ENCODE data around the gene GRIFIN.
A peak's percentile ranks its signal among the peaks of the same experiment; 100 is the strongest.
"Not testable (repeated sequence)": the region's sequence is repeated elsewhere in the genome, so short reads cannot be mapped to it uniquely, and the experiment has no call there.

GRIFIN gene

DNA sequence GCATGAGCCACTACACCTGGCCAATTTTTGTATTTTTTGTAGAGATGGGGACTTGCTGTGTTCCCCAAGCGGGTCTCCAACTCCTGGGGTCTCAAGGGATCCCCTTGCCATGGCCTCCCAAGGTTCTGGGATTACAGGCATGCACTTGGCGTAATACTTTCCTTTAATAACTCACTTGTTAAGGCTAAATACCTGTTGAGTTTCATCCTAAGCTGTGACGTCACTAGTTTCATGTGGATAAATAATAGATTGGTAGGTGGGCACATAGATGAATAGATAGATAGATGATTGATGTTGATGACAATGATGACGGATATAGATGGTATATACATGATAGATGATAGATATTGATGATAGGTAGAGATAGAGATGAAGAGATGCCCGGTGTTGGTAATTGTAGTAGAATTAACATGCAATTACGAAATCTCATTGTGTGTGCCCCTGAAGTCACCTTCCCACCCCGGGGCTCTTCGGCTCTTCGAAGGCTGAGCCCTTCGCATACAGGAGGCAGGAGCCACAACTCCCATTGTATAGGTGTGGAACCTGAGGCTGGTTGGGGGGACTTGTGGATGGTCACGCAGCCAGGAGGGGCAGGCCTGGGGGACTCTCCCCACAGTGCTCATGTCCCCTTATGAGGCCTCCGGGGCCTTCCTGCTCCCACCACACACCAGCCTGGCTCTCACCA lies 2.6 kb downstream of the GRIFIN start:
- Histone ChIP-seq H3K36me3 (replicated peaks) (no peaks in the 10 kb centered on the region), H3K27me3 (ENCODE audit: low read depth) (no peaks in the 10 kb centered on the region), H3K4me3 (no peak overlapping the region), H3K9me3 (no peaks in the 10 kb centered on the region), H3K4me1 (no peaks in the 10 kb centered on the region)
- in situ Hi-C loops (cut with MboI; ENCODE audit: low sequenced_read_pairs), result no loop called here
- no peak for DNase-seq (ENCODE audit: low spot score in 2 of 2)

GRCh38 chr7:2472739-2473138 lies 3.5 kb downstream of the GRIFIN start:
- H3K27me3 ChIP-seq (ENCODE audit: low read depth), result no peaks in the 10 kb centered on the region
- no peak overlapping the region for H3K4me3 ChIP-seq
- DNase-seq (ENCODE audit: low spot score in 2 of 2), result no peak
- H3K4me1 ChIP-seq, result no peaks in the 10 kb centered on the region
- no peaks in the 10 kb centered on the region for H3K9me3 ChIP-seq
- no peaks in the 10 kb centered on the region for H3K36me3 ChIP-seq (replicated peaks)
- in situ Hi-C loops (cut with MboI; ENCODE audit: low sequenced_read_pairs), result no loop called here

GRCh38 chr7:2471396-2471795 lies 4.8 kb downstream of the GRIFIN start:
- Histone ChIP-seq H3K9me3 (no peaks in the 10 kb centered on the region), H3K36me3 (replicated peaks) (no peaks in the 10 kb centered on the region), H3K4me1 (no peaks in the 10 kb centered on the region), H3K4me3 (no peak overlapping the region), H3K27me3 (ENCODE audit: low read depth) (no peaks in the 10 kb centered on the region)
- in situ Hi-C loops (cut with MboI; ENCODE audit: low sequenced_read_pairs), result no loop called here
- DNase-seq (ENCODE audit: low spot score in 2 of 2), result no peak

- no peak overlapping the region for H3K4me3 ChIP-seq
- in situ Hi-C loops (cut with MboI; ENCODE audit: low sequenced_read_pairs), result no loop called here
- H3K4me1 ChIP-seq, result no peaks in the 10 kb centered on the region; the same call in 1 of the 2 replicates
- no peaks in the 10 kb centered on the region for H3K9me3 ChIP-seq
- no peaks in the 10 kb centered on the region for H3K27me3 ChIP-seq (ENCODE audit: low read depth)
- no peak for DNase-seq (ENCODE audit: low spot score in 2 of 2)
- no peaks in the 10 kb centered on the region for H3K36me3 ChIP-seq (replicated peaks)
These were observed 5.2 kb downstream of the GRIFIN start for GRCh38 chr7:2471022-2471329.

- no peaks in the 10 kb centered on the region; the same call in 1 of the 2 replicates for H3K4me1 ChIP-seq
- in situ Hi-C loops (cut with MboI; ENCODE audit: low sequenced_read_pairs), result no loop called here
- H3K36me3 ChIP-seq (replicated peaks), result no peaks in the 10 kb centered on the region
- H3K27me3 ChIP-seq (ENCODE audit: low read depth), result no peaks in the 10 kb centered on the region
- no peak overlapping the region for H3K4me3 ChIP-seq
- no peaks in the 10 kb centered on the region for H3K9me3 ChIP-seq
- DNase-seq (ENCODE audit: low spot score in 2 of 2), result no peak
These were observed 5.8 kb downstream of the GRIFIN start for GRCh38 chr7:2470204-2471021.

GRCh38 chr7:2469460-2470203 lies 6.6 kb downstream of the GRIFIN start:
- H3K36me3 ChIP-seq (replicated peaks); in situ Hi-C loops (cut with MboI; ENCODE audit: low sequenced_read_pairs); H3K9me3 ChIP-seq; H3K4me3 ChIP-seq; DNase-seq (ENCODE audit: low spot score in 2 of 2); H3K27me3 ChIP-seq (ENCODE audit: low read depth); H3K4me1 ChIP-seq: not testable (repeated sequence)

DNA sequence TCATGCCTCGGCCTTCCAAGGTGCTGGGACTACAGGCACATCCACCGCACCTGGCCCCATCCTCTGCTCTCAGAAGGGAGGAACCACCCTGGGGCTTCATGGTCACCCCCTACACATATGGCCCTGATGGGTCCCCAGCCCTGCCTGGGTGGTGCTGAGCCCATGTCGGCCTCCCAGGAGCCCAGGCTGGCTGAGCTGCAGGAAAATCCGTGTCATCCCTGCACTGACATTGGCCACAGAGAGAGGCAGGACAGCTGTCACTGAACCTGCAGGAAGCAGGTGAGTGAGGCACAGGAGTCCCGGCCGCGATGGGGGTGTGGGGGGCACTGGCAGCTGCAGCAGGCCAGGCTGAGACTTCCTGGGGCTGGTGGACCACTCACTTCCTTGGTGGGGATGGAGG lies 8.0 kb downstream of the GRIFIN start:
- in situ Hi-C loops (cut with MboI; ENCODE audit: low sequenced_read_pairs), result no loop called here
- Histone ChIP-seq H3K36me3 (replicated peaks) (no peaks in the 10 kb centered on the region), H3K9me3 (no peaks in the 10 kb centered on the region), H3K27me3 (ENCODE audit: low read depth) (no peaks in the 10 kb centered on the region), H3K4me1 (no peaks in the 10 kb centered on the region; the same call in 1 of the 2 replicates), H3K4me3 (no peak overlapping the region)
- DNase-seq (ENCODE audit: low spot score in 2 of 2), result no peak

DNA sequence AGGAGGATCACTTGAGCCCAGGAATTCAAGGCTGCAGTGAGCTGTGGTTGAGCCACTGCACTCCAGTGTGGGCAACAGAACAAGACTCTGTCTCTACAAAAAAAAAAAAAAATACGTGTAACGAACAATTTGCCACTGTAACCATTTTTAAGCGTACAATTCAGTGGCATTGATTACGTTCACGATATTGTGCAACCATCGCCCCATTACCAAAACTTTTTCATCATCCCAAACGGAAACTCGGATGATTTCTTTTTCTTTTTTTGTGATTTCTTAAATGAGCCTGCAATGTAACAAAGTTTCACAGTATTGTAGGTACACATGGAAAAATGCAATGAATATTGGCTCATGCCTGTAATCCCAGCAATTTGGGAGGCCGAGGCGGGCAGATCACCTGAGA lies 9.5 kb downstream of the GRIFIN start:
- in situ Hi-C loops (cut with MboI; ENCODE audit: low sequenced_read_pairs), result no loop called here
- no peaks in the 10 kb centered on the region; the same call in 1 of the 2 replicates for H3K4me1 ChIP-seq
- no peak for DNase-seq (ENCODE audit: low spot score in 2 of 2)
- no peak overlapping the region for H3K4me3 ChIP-seq
- no peaks in the 10 kb centered on the region for H3K9me3 ChIP-seq
- H3K36me3 ChIP-seq (replicated peaks), result no peaks in the 10 kb centered on the region
- no peaks in the 10 kb centered on the region for H3K27me3 ChIP-seq (ENCODE audit: low read depth)

GRCh38 chr7:2465928-2466327 lies 10.3 kb downstream of the GRIFIN start:
- in situ Hi-C loops (cut with MboI; ENCODE audit: low sequenced_read_pairs), result no loop called here
- Histone ChIP-seq H3K9me3 (no peaks in the 10 kb centered on the region), H3K36me3 (replicated peaks) (no peaks in the 10 kb centered on the region), H3K27me3 (ENCODE audit: low read depth) (no peaks in the 10 kb centered on the region), H3K4me1 (no peaks in the 10 kb centered on the region; the same call in 1 of the 2 replicates), H3K4me3 (no peak overlapping the region)
- peak; percentile 8 to 46 for DNase-seq (ENCODE audit: low spot score in 2 of 2)

DNA sequence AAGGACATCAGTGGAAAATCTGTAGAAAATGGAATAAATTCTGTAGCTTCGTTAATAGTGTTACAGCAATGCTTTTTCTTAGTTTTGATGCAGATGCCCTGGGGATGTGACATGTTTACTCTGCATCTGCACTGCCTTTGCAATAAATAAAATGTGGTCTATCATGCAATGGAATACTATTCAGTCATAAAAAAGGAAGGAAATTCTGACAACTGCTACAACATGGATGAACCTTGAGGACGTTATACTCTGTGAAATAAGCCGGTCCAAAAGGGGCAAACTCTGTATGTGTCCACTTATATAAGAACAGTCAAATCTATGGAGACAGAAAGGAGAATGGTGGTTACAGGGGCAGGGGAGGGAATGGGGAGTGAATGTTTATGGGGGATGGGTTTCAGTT lies 13.5 kb downstream of the GRIFIN start:
- Histone ChIP-seq H3K4me1 (peaks cover 3% of the 10 kb centered on the region; the same call in 1 of the 2 replicates), H3K36me3 (replicated peaks) (no peaks in the 10 kb centered on the region), H3K9me3 (no peaks in the 10 kb centered on the region), H3K27me3 (ENCODE audit: low read depth) (no peaks in the 10 kb centered on the region), H3K4me3 (no peak overlapping the region)
- no peak for DNase-seq (ENCODE audit: low spot score in 2 of 2)
- in situ Hi-C loops (cut with MboI; ENCODE audit: low sequenced_read_pairs), result no loop called here

- Histone ChIP-seq H3K36me3 (replicated peaks) (no peaks in the 10 kb centered on the region), H3K4me3 (no peak overlapping the region), H3K27me3 (ENCODE audit: low read depth) (no peaks in the 10 kb centered on the region), H3K9me3 (no peaks in the 10 kb centered on the region), H3K4me1 (peaks cover 3% of the 10 kb centered on the region; the same call in 1 of the 2 replicates)
- no peak for DNase-seq (ENCODE audit: low spot score in 2 of 2)
- in situ Hi-C loops (cut with MboI; ENCODE audit: low sequenced_read_pairs), result no loop called here
These were observed 14.8 kb downstream of the GRIFIN start for GRCh38 chr7:2461268-2462026.

DNA sequence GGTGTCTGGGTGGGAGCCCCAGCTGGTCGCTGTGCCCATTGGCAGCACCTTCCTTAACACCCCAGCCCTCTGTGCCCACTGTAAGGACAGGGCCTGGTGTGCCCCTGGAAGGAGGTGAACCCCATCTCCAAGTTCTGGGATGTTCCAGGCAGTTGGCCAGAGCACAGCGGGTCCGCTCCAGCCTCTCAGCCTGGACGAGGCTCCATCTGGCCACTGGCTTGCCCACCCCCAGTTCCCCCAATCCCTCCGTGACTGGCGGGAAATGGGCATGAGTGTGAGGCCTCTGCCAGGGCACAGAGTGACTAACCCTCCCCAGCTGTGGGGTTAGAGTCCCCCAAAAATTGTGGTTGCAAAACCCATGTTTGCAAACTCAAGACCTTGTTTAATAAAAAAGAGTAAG lies 15.6 kb downstream of the GRIFIN start:
- Histone ChIP-seq H3K4me3 (no peak overlapping the region), H3K36me3 (replicated peaks) (no peaks in the 10 kb centered on the region), H3K27me3 (ENCODE audit: low read depth) (no peaks in the 10 kb centered on the region), H3K9me3 (no peaks in the 10 kb centered on the region), H3K4me1 (peaks cover 3% of the 10 kb centered on the region; the same call in 1 of the 2 replicates)
- in situ Hi-C loops (cut with MboI; ENCODE audit: low sequenced_read_pairs), result no loop called here
- no peak for DNase-seq (ENCODE audit: low spot score in 2 of 2)

GRCh38 chr7:2460188-2460587 lies 16.0 kb downstream of the GRIFIN start:
- no peak for DNase-seq (ENCODE audit: low spot score in 2 of 2)
- no peaks in the 10 kb centered on the region for H3K36me3 ChIP-seq (replicated peaks)
- no peak overlapping the region for H3K4me3 ChIP-seq
- in situ Hi-C loops (cut with MboI; ENCODE audit: low sequenced_read_pairs), result no loop called here
- H3K9me3 ChIP-seq, result no peaks in the 10 kb centered on the region
- peaks cover 3% of the 10 kb centered on the region; the same call in 1 of the 2 replicates for H3K4me1 ChIP-seq
- H3K27me3 ChIP-seq (ENCODE audit: low read depth), result no peaks in the 10 kb centered on the region
